ENCODE measurements around the gene SEC22C. TPM values are rescaled to one million over a fixed set of nuclear protein-coding genes. Genes with fewer than 3 reads are reported as not detected.

The SEC22C gene
- total and polyA plus RNA-seq, 4 donors = 23.3 to 61.4 (median 35.0) TPM

GRCh38 chr3:42510325-42510724 is 71.4 kb downstream of the SEC22C start:
- TF ChIP-seq CTCF (IDR thresholded peaks at IDR 0.05; ENCODE audit: control extremely low read depth, extremely low read depth) = no peak
- Histone ChIP-seq H3K9me3 (ENCODE audit: control insufficient read depth in 4 of 4, insufficient read depth in 3 of 4, low read length in 3 of 4) (no peaks in the 10 kb centered on the region), H3K4me3 (no peak overlapping the region), H3K36me3 (ENCODE audit: control insufficient read depth in 4 of 4, insufficient read depth in 4 of 4, low read length in 4 of 4) (peaks cover 0 to 8% (median 0%) of the 10 kb centered on the region in 4 donors), H3K27ac (ENCODE audit: low read depth in 1 of 2, low read length in 1 of 2) (peak overlapping the region in 1 of 2 donors; percentile 40), H3K9ac (ENCODE audit: insufficient read depth in 1 of 2, low read length in 2 of 2) (no peak overlapping the region), H3K27me3 (ENCODE audit: control insufficient read depth in 3 of 3, insufficient read depth in 3 of 3, low read length in 2 of 3) (no peaks in the 10 kb centered on the region), H3K4me1 (ENCODE audit: control insufficient read depth in 5 of 5, insufficient read depth in 5 of 5, low read length in 5 of 5) (peaks cover 0 to 41% (median 0%) of the 10 kb centered on the region in 5 donors)
- peak in 1 of 3 donors; percentile 34 for DNase-seq
- ATAC-seq (ENCODE audit: insufficient read depth, low FRiP score) = no peak
- WGBS, 2 donors = 65 to 97% methylated on average over 4 of the region's 4 CpGs

GRCh38 chr3:42509111-42509510 is 72.7 kb downstream of the SEC22C start:
- no peaks in the 10 kb centered on the region for H3K36me3 ChIP-seq (ENCODE audit: control insufficient read depth in 4 of 4, insufficient read depth in 4 of 4, low read length in 4 of 4)
- H3K27me3 ChIP-seq (ENCODE audit: control insufficient read depth in 3 of 3, insufficient read depth in 3 of 3, low read length in 2 of 3) = no peaks in the 10 kb centered on the region
- no peak overlapping the region for H3K9ac ChIP-seq (ENCODE audit: insufficient read depth in 1 of 2, low read length in 2 of 2)
- DNase-seq (peak in 1 of 3 donors; percentile 0), ATAC-seq (ENCODE audit: insufficient read depth, low FRiP score) (no peak)
- WGBS, 2 donors = 71 to 86% methylated on average over 3 of the region's 3 CpGs
- no peak for TF ChIP-seq CTCF (IDR thresholded peaks at IDR 0.05; ENCODE audit: control extremely low read depth, extremely low read depth)
- peaks cover 0 to 35% (median 0%) of the 10 kb centered on the region in 5 donors for H3K4me1 ChIP-seq (ENCODE audit: control insufficient read depth in 5 of 5, insufficient read depth in 5 of 5, low read length in 5 of 5)
- H3K4me3 ChIP-seq = no peak overlapping the region
- no peaks in the 10 kb centered on the region for H3K9me3 ChIP-seq (ENCODE audit: control insufficient read depth in 4 of 4, insufficient read depth in 3 of 4, low read length in 3 of 4)
- H3K27ac ChIP-seq (ENCODE audit: low read depth in 1 of 2, low read length in 1 of 2) = peak overlapping the region in 1 of 2 donors; percentile 14

- no peak for TF ChIP-seq CTCF (IDR thresholded peaks at IDR 0.05; ENCODE audit: control extremely low read depth, extremely low read depth)
- DNase-seq (peak in 1 of 3 donors; percentile 4), ATAC-seq (ENCODE audit: insufficient read depth, low FRiP score) (no peak)
- H3K27ac ChIP-seq (ENCODE audit: low read depth in 1 of 2, low read length in 1 of 2) = peak overlapping the region in 1 of 2 donors; percentile 14
- WGBS, 2 donors = 73 to 88% methylated on average over 4 of the region's 4 CpGs
- peaks cover 0 to 34% (median 0%) of the 10 kb centered on the region in 5 donors for H3K4me1 ChIP-seq (ENCODE audit: control insufficient read depth in 5 of 5, insufficient read depth in 5 of 5, low read length in 5 of 5)
- H3K4me3 ChIP-seq = no peak overlapping the region
- no peaks in the 10 kb centered on the region for H3K27me3 ChIP-seq (ENCODE audit: control insufficient read depth in 3 of 3, insufficient read depth in 3 of 3, low read length in 2 of 3)
- H3K36me3 ChIP-seq (ENCODE audit: control insufficient read depth in 4 of 4, insufficient read depth in 4 of 4, low read length in 4 of 4) = no peaks in the 10 kb centered on the region
- H3K9ac ChIP-seq (ENCODE audit: insufficient read depth in 1 of 2, low read length in 2 of 2) = no peak overlapping the region
- no peaks in the 10 kb centered on the region for H3K9me3 ChIP-seq (ENCODE audit: control insufficient read depth in 4 of 4, insufficient read depth in 3 of 4, low read length in 3 of 4)
Measured at GRCh38 chr3:42508562-42508961, 73.2 kb downstream of the SEC22C start.
